Spleen (tissue), 7 donors: ENCODE results near the gene KCNC2.

ENCODE experiments used
- POLR2A ChIP-seq, 3 donors: fragments of 450-650 bp; IDR thresholded peaks; one replicate each; pipeline ENCODE4 v1.5.1; 2017; ENCODE audit warnings: antibody characterized with exemption in 3 of 3, mild to moderate bottlenecking in 1 of 3
- POLR2AphosphoS5 ChIP-seq, 3 donors: sonication (generic); formaldehyde crosslinking; IDR thresholded peaks; one replicate each; pipeline ENCODE4 v1.5.1; 2017; ENCODE audit warnings: antibody characterized with exemption in 3 of 3
- TF ChIP-seq, protein P1 (sequence below), 11 experiments: fragments of 200-600 bp in 7 of 11; fragments of 450-650 bp in 4 of 11; sonication (generic) in 4 of 11; IDR thresholded peaks in 8 of 11; conservative IDR thresholded peaks in 3 of 11; 1 replicate in 7 of 11; 2 replicates in 4 of 11; pipeline versions ENCODE4 v1.4.0 to v1.8.0; 2016 to 2021; ENCODE audit warnings: antibody characterized with exemption in 11 of 11, inconsistent platforms in 4 of 11, mild to moderate bottlenecking in 1 of 11
- donor health status: DM: no; HTN: no; CAD: no; lungs with moderate emphysema.
- donor health status: DM: no; HTN: no; CAD: no.
- donor health status: DM: no; HTN: no; CAD: no.

DNA sequence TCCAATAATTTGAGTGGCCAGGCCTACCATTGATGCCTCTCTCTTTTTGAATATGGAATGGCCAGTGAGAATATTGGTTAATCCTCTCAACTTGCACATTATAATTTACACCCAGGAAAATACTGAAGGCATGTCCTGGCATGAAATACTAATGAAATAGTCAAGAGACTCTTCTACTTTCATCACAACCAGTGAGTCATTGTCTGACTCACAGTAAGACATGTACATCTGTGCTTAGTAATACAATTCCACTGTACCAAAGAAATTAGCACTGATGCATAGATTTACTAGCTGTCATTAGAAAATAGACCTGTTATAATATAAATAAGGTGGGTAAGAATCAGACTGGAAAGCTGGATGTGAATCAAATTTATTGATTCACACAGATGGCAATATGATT lies 31.6 kb downstream of the KCNC2 start:
- no peak for TF ChIP-seq POLR2A (IDR thresholded peaks at IDR 0.05)
- TF ChIP-seq, protein P1, sequence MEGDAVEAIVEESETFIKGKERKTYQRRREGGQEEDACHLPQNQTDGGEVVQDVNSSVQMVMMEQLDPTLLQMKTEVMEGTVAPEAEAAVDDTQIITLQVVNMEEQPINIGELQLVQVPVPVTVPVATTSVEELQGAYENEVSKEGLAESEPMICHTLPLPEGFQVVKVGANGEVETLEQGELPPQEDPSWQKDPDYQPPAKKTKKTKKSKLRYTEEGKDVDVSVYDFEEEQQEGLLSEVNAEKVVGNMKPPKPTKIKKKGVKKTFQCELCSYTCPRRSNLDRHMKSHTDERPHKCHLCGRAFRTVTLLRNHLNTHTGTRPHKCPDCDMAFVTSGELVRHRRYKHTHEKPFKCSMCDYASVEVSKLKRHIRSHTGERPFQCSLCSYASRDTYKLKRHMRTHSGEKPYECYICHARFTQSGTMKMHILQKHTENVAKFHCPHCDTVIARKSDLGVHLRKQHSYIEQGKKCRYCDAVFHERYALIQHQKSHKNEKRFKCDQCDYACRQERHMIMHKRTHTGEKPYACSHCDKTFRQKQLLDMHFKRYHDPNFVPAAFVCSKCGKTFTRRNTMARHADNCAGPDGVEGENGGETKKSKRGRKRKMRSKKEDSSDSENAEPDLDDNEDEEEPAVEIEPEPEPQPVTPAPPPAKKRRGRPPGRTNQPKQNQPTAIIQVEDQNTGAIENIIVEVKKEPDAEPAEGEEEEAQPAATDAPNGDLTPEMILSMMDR (IDR thresholded peaks at IDR 0.05 in 8 of 11, conservative IDR thresholded peaks at IDR 0.05 in 3 of 11): no peak
- no peak for TF ChIP-seq POLR2AphosphoS5 (IDR thresholded peaks at IDR 0.05)
